SU-DHL-6 (cell line): Measurements from ENCODE around the gene POMGNT2.

ENCODE experiments used
- H2AFZ ChIP-seq: fragments of 200-600 bp; sonication (generic); 2 replicates; pipeline ENCODE4 v1.6.1; 2014; ENCODE audit warnings: low read depth, mild to moderate bottlenecking, moderate library complexity, mixed read lengths, antibody characterized with exemption, low read length; ENCODE audit not compliant: severe bottlenecking
- H3F3A ChIP-seq: fragments of 200-600 bp; shearing (Covaris generic); 2 replicates; pipeline ENCODE4 v1.6.0; 2016; ENCODE audit warnings: antibody characterized with exemption, mild to moderate bottlenecking; ENCODE audit not compliant: insufficient read depth
- H3K27ac ChIP-seq: fragments of 200-600 bp; sonication (generic); 2 replicates; pipeline ENCODE4 v1.5.1; 2016; ENCODE audit warnings: low read depth, mild to moderate bottlenecking, low read length, moderate library complexity, mixed read lengths
- H3K27me3 ChIP-seq: fragments of 200-600 bp; sonication (generic), shearing (Covaris generic); 2 replicates; pipeline ENCODE4 v1.6.0; 2014; ENCODE audit warnings: mild to moderate bottlenecking, low read length
- H3K36me3 ChIP-seq: fragments of 200-600 bp; sonication (generic); 2 replicates; pipeline ENCODE4 v1.6.1; 2014; ENCODE audit warnings: mild to moderate bottlenecking, low read length, mixed read lengths
- H3K4me2 ChIP-seq: fragments of 300-600, 200-600 bp; shearing (Covaris generic), sonication (generic); 2 replicates; pipeline ENCODE4 v1.6.0; 2014; ENCODE audit warnings: low read length, low read depth, mild to moderate bottlenecking; ENCODE audit not compliant: poor library complexity, severe bottlenecking
- H3K4me3 ChIP-seq: fragments of 200-600 bp; sonication (generic); 2 replicates; pipeline ENCODE4 v1.5.1; 2014; ENCODE audit warnings: antibody characterized with exemption, low read length, mild to moderate bottlenecking, mixed read lengths; ENCODE audit not compliant: insufficient read depth, poor library complexity, severe bottlenecking
- H3K79me2 ChIP-seq: fragments of 200-600 bp; sonication (generic); 2 replicates; pipeline ENCODE4 v1.6.1; 2014; ENCODE audit warnings: mild to moderate bottlenecking, low read length, moderate library complexity; ENCODE audit not compliant: insufficient read depth
- H3K9ac ChIP-seq: fragments of 200-600 bp; sonication (generic); 2 replicates; pipeline ENCODE4 v1.7.0; 2014; ENCODE audit warnings: mild to moderate bottlenecking, low read length
- H3K9me2 ChIP-seq: fragments of 200-600 bp; sonication (generic); replicated peaks from 2 replicates; pipeline ENCODE4 v1.6.1; 2014; ENCODE audit warnings: low read length; ENCODE audit not compliant: insufficient read depth
- H3K9me3 ChIP-seq: fragments of 200-600 bp; sonication (generic); 2 replicates; pipeline ENCODE4 v1.6.1; 2014; ENCODE audit warnings: low read length, mixed read lengths; ENCODE audit not compliant: insufficient read depth
- H4K20me1 ChIP-seq: fragments of 200-600 bp; sonication (generic); 2 replicates; pipeline ENCODE4 v1.6.1; 2014; ENCODE audit warnings: low read depth, mild to moderate bottlenecking, antibody characterized with exemption, low read length, moderate library complexity, mixed read lengths
- EZH2phosphoT487 ChIP-seq: fragments of 200-600 bp; sonication (generic), shearing (Covaris generic); conservative IDR thresholded peaks from 2 replicates; pipeline ENCODE4 v1.6.1; 2018; ENCODE audit warnings: mild to moderate bottlenecking, antibody characterized with exemption, low read length, moderate library complexity, mixed read lengths
- TF ChIP-seq, protein P1 (sequence below): fragments of 200-600 bp; sonication (generic); IDR thresholded peaks from one replicate; pipeline ENCODE4 v1.5.1; 2017; ENCODE audit warnings: antibody characterized with exemption, mild to moderate bottlenecking, low read length, moderate library complexity; ENCODE audit not compliant: insufficient read depth, poor library complexity, severe bottlenecking

POMGNT2 gene

DNA sequence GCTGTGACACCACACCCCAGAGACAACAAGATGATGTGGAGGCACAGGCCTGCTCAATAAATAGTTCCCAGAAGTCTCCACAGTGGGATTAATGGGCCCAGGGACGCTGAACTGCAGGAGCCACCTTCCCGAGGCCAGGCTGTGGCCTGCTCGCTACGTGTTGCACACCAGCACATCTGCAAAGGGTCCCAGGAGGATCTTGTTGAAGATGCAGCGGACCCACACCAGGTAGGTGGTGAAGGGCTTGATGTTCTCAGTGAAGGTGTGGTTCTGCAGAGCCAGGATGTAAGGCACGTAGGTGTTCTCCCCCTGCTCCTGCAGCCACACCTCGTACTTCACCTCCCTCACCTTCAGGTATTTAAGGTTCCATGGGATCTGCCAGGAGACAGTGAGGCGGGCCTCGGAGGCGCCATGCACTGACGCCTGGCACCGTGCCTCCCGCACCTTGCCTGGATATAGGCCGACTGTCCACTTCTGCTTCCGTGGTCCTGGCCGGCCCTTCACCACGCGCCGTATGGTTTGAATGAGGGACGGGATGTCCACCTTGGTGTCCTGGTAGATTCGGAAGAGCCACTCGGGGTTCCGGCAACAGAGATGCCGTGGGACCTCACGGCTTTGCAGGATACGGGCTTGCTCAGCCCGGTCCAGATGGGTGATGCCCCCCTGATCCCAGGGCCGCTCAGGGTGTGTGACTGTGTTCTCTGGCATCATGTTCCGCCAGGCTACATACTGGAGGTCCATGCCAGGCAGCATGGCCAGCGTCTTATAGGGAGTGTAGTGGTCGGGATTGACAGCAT lies 26.1 kb downstream of the POMGNT2 start:
- Histone ChIP-seq H4K20me1 (no peaks in the 10 kb centered on the region), H3K4me2 (no peak overlapping the region), H3K27me3 (no peaks in the 10 kb centered on the region), H3K4me3 (no peak overlapping the region), H3F3A (no peaks in the 10 kb centered on the region), H3K9ac (no peak overlapping the region), H3K27ac (no peak overlapping the region), H3K9me3 (no peaks in the 10 kb centered on the region), H2AFZ (no peak overlapping the region), H3K9me2 (no peaks in the 10 kb centered on the region; the same call in 1 of the 2 replicates), H3K36me3 (no peaks in the 10 kb centered on the region), H3K79me2 (no peaks in the 10 kb centered on the region)
- TF ChIP-seq EZH2phosphoT487 = no peak
- TF ChIP-seq, protein P1, sequence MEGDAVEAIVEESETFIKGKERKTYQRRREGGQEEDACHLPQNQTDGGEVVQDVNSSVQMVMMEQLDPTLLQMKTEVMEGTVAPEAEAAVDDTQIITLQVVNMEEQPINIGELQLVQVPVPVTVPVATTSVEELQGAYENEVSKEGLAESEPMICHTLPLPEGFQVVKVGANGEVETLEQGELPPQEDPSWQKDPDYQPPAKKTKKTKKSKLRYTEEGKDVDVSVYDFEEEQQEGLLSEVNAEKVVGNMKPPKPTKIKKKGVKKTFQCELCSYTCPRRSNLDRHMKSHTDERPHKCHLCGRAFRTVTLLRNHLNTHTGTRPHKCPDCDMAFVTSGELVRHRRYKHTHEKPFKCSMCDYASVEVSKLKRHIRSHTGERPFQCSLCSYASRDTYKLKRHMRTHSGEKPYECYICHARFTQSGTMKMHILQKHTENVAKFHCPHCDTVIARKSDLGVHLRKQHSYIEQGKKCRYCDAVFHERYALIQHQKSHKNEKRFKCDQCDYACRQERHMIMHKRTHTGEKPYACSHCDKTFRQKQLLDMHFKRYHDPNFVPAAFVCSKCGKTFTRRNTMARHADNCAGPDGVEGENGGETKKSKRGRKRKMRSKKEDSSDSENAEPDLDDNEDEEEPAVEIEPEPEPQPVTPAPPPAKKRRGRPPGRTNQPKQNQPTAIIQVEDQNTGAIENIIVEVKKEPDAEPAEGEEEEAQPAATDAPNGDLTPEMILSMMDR = no peak

- no peak overlapping the region for H3K9ac ChIP-seq
- no peak overlapping the region for H3K4me3 ChIP-seq
- TF ChIP-seq, protein P1 = no peak
- no peak for TF ChIP-seq EZH2phosphoT487
- no peaks in the 10 kb centered on the region; the same call in 1 of the 2 replicates for H3K9me2 ChIP-seq
- H3K27ac ChIP-seq = no peak overlapping the region
- H3K4me2 ChIP-seq = no peak overlapping the region
- H4K20me1 ChIP-seq = no peaks in the 10 kb centered on the region
- no peaks in the 10 kb centered on the region for H3F3A ChIP-seq
- H2AFZ ChIP-seq = no peak overlapping the region
- no peaks in the 10 kb centered on the region for H3K9me3 ChIP-seq
- no peaks in the 10 kb centered on the region for H3K36me3 ChIP-seq
- no peaks in the 10 kb centered on the region for H3K27me3 ChIP-seq
- no peaks in the 10 kb centered on the region for H3K79me2 ChIP-seq
Measured at GRCh38 chr3:43077707-43078106, 28.2 kb downstream of the POMGNT2 start.

DNA sequence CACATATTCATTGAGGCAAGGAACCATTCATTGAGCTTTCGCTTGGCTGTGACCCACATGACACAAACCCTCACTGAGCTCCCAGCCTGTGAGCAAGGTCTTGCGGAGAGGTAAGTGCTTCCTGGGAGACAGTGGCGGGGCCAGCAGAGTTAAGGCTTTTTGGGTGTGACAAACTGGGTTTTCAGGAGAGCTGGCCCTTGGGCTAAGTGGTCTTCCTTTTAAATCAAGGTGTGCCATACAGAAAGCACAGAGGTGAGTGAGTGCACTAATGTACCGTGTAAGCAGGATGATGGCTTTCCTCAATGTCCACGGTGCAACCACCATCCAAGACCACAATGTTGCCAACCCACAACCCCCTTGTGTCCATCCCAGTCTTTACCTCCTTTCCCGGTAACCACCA lies 28.6 kb downstream of the POMGNT2 start:
- H4K20me1 ChIP-seq = no peaks in the 10 kb centered on the region
- no peaks in the 10 kb centered on the region for H3K79me2 ChIP-seq
- H3K27me3 ChIP-seq = no peaks in the 10 kb centered on the region
- H3F3A ChIP-seq = no peaks in the 10 kb centered on the region
- no peak overlapping the region for H3K4me3 ChIP-seq
- H3K4me2 ChIP-seq = no peak overlapping the region
- H3K9me2 ChIP-seq = no peaks in the 10 kb centered on the region; the same call in 1 of the 2 replicates
- H3K9ac ChIP-seq = no peak overlapping the region
- H3K27ac ChIP-seq = no peak overlapping the region
- no peaks in the 10 kb centered on the region for H3K36me3 ChIP-seq
- H2AFZ ChIP-seq = no peak overlapping the region
- H3K9me3 ChIP-seq = no peaks in the 10 kb centered on the region
- TF ChIP-seq, protein P1 = no peak
- TF ChIP-seq EZH2phosphoT487 = no peak
